Coronary artery (tissue), 2 donors: ENCODE data around the gene ZIC5.

ENCODE experiments used
- DNase-seq: peaks from one replicate; pipeline ENCODE4 v3.0.0-alpha.2; 2017; ENCODE audit warnings: low spot score
- H3K27ac ChIP-seq, 2 donors: fragments of 200-600 bp; sonication (generic); one replicate each; pipeline ENCODE4 v1.5.1; 2016 to 2019
- H3K4me3 ChIP-seq: fragments of 200-600 bp; sonication (generic); 2 replicates; pipeline ENCODE4 v1.5.1; 2016; ENCODE audit warnings: mild to moderate bottlenecking, moderate library complexity
- CTCF ChIP-seq: fragments of 200-600 bp; sonication (generic); IDR thresholded peaks from one replicate; pipeline ENCODE4 v1.5.1; 2019; ENCODE audit warnings: antibody characterized with exemption

Gene ZIC5

GRCh38 chr13:99923877-99924582 is 47.5 kb downstream of the ZIC5 start:
- no peak for TF ChIP-seq CTCF
- no peak overlapping the region for H3K4me3 ChIP-seq
- no peak overlapping the region for H3K27ac ChIP-seq
- no peak for DNase-seq

GRCh38 chr13:99922631-99923404 is 48.7 kb downstream of the ZIC5 start:
- no peak for DNase-seq
- TF ChIP-seq CTCF: no peak
- H3K4me3 ChIP-seq: no peak overlapping the region
- no peak overlapping the region for H3K27ac ChIP-seq

GRCh38 chr13:99919132-99919531 is 52.4 kb downstream of the ZIC5 start:
- DNase-seq: no peak
- TF ChIP-seq CTCF: no peak
- Histone ChIP-seq H3K4me3 (no peak overlapping the region), H3K27ac (no peak overlapping the region)

- H3K27ac ChIP-seq: no peak overlapping the region
- TF ChIP-seq CTCF: peak; percentile 59
- no peak for DNase-seq
- no peak overlapping the region for H3K4me3 ChIP-seq
Measured at GRCh38 chr13:99916366-99917103, 55.0 kb downstream of the ZIC5 start.

GRCh38 chr13:99913167-99913566 is 58.4 kb downstream of the ZIC5 start:
- no peak overlapping the region for H3K4me3 ChIP-seq
- DNase-seq: no peak
- no peak overlapping the region for H3K27ac ChIP-seq
- no peak for TF ChIP-seq CTCF
